DMS53 (cell line): ENCODE measurements around the gene DLG2.

Experiments used
- DNase-seq: peaks from one replicate; lab custom pipeline; 2025; lab: John Stamatoyannopoulos, UW

DLG2 gene

DNA sequence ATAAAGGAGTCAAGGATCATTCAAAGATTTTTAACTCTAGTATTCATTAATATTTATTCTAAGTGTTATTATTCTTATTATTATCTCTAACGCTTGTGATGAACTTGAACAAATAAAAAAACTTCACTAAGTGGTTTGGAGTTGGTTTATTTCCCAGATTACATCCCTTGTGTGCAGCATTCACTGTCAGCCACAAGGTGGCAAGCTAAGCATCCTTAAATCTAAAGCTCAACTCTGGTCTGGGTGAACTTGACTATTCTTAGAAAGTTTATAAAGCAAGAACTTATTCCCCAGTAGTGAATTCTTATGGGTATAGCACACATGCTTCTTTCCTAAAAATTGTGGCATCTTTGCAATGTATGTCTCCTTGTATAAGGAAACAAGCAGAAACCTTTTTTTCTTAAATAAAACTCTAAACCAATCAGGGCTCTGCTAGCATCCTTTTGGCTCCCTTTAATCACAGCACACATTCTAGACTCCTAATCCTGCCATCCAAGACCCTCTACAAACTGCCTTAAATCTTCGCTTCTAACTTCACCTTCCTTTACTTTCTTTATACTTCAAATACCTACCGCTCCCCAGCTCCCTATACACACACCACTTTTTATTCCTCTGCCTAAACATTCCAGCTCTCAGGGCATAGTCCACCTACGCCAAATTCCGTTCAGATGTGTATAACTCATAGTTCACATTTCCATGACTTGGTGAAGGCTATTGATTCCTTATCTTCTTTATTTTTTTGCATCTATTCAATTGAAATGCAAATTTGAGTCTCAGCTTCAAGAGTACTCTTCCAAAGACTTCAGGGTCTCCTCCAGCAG lies 1068.8 kb downstream of the DLG2 start:
- peak; percentile 90 for DNase-seq

GRCh38 chr11:84552791-84553190 lies 1074.4 kb downstream of the DLG2 start:
- no peak for DNase-seq

DNA sequence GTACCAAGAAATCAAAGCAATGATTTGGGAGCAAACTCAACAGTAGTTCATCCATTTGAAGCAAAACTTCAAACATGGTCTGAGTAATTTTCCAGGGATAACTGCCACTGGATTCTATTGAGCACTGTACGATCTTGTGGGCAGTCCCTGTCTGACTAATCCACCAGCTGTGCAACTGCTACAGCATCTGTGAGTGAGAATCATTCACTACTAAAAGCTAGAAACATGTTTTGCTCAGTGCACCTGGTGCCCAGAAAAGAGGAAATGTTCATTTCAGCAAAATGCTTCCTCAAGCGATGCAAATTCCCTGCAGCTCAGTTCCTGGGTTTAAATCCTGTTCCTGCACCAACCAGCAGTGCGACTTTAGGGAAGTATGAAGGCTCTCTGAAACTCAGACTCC lies 1077.9 kb downstream of the DLG2 start:
- peak; percentile 25 for DNase-seq

GRCh38 chr11:84544566-84544965 lies 1082.6 kb downstream of the DLG2 start:
- DNase-seq, result no peak

DNA sequence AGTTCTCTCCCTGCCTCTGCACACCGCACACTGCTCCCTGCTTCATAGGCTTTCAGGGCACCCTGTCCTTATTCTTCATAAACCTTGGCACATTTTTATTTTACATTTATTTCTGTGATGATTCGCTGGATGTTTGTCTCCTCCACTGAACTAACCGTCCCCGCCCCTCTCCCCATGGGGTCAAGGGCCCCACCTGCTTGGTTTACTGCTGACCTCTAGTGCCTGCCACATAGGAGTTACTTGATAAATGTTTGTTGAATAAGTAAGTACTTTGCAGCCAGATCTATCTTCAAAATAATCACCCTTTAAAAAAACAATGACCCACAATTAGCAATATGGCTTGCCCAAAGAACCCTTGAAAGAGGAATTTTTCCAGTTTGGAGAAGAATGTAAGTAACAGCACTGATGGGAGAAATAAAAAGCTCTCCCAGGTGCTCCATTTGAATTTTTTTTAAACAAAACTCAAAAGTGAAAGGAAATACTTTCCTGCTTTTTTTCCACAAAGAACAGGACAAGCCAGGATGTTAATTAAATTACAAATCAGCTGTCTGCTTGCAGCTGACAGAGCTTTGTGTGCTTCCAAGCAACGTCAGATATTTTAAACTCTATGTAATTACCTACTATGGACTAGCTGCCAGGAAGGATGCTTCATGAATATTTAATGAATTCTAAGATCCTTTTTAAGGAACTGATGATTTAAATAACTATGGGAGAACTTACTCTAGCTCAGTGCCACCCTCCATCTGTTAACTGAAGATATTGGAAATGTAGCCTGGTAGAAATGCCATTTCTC lies 1083.6 kb downstream of the DLG2 start:
- peak; percentile 57 for DNase-seq

- DNase-seq, result no peak
These were observed 1085.3 kb downstream of the DLG2 start for GRCh38 chr11:84541731-84542340.

GRCh38 chr11:84536456-84536855 lies 1090.7 kb downstream of the DLG2 start:
- no peak for DNase-seq

DNA sequence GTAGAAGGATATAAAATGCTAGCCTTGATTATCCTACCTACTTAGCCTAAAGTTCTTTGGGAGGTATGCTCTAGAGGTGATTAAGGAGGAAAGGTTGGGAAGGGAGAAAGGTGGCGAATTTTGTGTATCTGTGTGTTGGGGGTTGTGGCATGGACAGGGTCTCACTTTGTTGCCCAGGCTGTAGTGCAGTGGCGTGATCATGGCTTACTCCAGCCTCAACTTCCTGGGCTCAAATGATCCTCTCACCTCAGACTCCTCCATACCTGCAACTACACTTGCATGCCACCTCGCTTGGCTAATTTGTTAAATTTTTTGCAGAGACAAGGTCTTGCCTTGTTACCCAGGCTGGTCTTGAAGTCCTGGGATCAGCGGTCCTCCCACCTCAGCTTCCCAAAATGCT lies 1094.8 kb downstream of the DLG2 start:
- no peak for DNase-seq

GRCh38 chr11:84526250-84526649 lies 1100.9 kb downstream of the DLG2 start:
- DNase-seq, result peak; percentile 47

GRCh38 chr11:84524422-84525051 lies 1102.6 kb downstream of the DLG2 start:
- DNase-seq, result peak; percentile 78

DNA sequence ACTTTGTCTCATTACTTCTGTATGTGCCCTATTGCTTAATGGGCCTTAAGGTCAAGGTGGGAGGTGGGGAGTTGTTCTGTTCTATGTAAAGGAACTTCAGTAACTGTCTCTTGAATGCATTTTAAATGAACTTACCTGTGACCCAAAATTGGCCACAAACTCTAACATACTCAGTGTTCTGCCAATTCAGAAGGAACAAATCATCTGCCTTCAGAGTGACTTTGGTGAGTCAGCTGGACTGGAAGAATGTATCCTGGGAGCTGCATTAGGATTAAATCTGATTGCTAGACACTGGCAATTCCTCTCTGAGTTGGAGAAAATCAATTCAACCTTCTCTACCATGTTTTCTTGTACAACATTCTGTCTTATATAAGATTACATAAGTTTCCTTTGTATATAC lies 1104.8 kb downstream of the DLG2 start:
- DNase-seq, result no peak

GRCh38 chr11:84518631-84519183 lies 1108.4 kb downstream of the DLG2 start:
- DNase-seq, result no peak

DNA sequence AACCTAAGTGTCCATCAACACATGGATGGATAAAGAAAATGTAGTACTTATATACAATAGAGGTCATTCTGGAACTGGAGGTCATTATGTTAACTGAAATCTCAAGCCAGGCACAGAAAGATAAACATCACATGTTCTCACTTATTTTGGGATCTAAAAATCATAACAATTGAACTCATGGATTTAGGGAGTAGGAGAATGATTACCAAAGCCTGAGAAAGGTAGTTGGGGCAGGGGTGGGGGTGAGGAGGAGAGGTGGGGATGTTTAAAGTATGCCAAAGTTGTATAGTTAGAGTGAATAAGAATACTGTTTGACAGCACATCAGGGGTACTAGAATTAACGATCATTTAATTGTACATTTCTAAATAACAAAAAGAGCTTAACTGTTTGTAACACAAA lies 1112.7 kb downstream of the DLG2 start:
- no peak for DNase-seq

DNA sequence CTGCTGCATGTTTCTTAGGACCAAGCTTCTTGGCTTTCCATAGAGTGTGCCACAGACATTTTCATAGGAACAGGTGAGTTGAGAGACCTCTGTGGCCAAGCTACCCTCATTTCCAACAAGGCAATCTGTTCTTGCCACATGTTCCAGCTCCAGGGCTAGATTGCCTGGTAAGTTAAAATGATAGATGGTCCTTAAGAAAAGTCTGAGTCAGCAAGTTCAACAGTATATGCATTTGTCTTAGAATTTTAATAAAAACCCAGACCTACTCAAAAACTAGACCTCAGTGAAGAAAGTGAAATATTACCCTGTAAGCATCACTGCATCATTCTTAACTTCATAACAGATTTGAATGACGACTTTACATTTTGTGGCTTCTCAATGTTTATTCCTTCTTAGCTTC lies 1123.6 kb downstream of the DLG2 start:
- DNase-seq, result no peak

DNA sequence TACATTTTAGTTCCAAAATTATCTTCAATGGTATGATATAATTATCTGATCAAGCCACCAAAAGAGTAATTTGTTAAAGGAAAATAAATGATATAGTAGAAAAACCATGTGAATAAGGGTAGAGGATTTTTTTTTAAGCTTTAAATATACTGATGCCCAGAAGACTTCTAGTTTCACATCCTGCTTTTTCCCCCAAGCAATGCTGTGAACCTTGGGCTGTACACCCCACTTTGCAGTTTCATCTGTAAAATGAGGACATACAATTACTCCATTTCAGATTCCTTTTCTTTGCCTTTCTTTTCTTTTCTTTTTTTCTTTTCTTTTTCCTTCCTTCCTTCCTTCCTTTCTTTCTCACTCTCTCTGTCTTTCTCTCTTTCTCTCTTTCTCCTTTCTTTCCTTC lies 1125.4 kb downstream of the DLG2 start:
- peak; percentile 26 for DNase-seq

- no peak for DNase-seq
These were observed 1129.1 kb downstream of the DLG2 start for GRCh38 chr11:84497981-84498411.

DNA sequence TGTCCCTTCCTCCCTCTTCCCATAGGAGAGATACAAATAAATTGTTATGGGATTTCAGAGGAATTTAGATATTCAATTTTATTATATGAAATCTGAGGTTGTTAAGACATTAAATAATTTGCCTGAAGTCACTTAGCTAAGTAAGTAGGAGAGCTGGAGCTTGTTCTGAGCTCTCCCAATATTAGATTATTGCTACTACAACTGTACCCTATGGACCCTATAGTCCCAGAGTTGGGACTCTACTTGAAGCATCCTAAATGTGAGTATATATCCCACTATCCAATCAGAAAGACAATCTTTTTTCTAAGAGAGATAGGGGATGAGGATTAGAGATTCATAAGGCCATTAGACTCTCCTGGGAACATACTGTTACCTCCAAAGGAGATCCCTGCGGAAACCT lies 1130.0 kb downstream of the DLG2 start:
- no peak for DNase-seq

GRCh38 chr11:84496122-84496521 lies 1131.0 kb downstream of the DLG2 start:
- no peak for DNase-seq

DNA sequence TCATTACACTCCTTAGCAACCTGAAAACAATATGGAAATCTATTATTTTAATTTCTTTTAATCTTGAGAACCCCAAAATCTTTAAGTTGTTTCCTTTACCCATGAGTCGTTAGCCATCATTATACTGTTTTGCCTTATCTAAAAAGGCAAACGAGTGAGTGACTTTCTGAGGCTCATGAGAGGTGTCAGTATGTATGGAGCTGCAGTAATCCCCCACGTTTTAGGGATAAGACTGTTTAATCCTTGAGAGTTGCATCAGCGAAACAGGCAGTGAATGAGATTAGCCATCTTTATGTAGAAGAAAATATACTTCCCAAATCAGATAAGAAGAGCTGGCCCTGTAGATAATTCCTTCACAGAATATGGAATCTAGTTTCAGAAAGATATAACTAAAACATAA lies 1147.0 kb downstream of the DLG2 start:
- DNase-seq, result no peak

- no peak for DNase-seq
These were observed 1150.6 kb downstream of the DLG2 start for GRCh38 chr11:84476581-84476980.

DNA sequence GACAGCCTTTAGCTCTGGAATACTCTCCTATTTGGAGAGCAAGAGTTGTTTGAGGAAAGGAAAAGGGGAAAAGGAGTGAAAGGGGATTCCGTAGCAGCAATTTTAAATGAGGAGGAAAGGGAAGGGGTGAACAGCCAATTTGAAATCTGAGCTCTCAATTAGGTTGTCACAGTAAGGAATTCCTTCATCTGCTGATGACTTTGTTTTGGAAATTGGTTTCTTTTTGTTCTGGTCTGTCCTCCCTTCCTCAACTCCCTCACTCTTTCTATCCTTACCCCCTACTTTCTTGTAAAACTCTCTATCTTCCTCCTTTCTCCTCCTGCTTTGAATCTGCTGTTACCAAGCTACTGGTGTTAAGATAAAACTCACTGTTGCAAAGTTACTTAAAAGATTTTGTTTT lies 1155.6 kb downstream of the DLG2 start:
- no peak for DNase-seq

DNA sequence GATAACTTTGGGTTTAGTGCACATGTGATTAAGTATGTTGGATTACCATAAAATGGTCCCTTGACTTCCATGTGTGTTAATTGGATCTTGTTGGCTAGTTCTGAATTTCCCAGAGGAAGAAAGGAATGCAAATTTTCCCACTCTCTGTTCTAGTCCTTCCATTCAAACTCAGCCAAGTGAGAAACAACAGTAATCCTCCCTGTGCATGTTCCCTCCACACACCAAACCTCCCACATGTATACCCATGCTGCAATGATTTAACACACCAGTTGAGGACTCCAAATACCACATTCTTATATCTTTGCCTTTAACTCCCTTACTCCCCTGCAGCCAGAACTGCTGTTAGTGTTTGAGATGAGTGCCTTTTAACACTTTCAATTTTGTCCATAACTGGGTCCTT lies 1158.9 kb downstream of the DLG2 start:
- peak; percentile 19 for DNase-seq
